HG03442 (cell line): ENCODE measurements around the gene OTOP3.
A peak's percentile ranks its signal among the peaks of the same experiment; 100 is the strongest.
"Not testable (repeated sequence)": the region's sequence is repeated elsewhere in the genome, so short reads cannot be mapped to it uniquely, and the experiment has no call there.

Source experiments
- ATAC-seq: cut with Tn5 transposase; IDR thresholded peaks from one replicate; pipeline ENCODE4 v1.9.1; 2021; ENCODE audit warnings: mild to moderate bottlenecking, moderate library complexity; ENCODE audit not compliant: unreplicated experiment

Gene OTOP3

DNA sequence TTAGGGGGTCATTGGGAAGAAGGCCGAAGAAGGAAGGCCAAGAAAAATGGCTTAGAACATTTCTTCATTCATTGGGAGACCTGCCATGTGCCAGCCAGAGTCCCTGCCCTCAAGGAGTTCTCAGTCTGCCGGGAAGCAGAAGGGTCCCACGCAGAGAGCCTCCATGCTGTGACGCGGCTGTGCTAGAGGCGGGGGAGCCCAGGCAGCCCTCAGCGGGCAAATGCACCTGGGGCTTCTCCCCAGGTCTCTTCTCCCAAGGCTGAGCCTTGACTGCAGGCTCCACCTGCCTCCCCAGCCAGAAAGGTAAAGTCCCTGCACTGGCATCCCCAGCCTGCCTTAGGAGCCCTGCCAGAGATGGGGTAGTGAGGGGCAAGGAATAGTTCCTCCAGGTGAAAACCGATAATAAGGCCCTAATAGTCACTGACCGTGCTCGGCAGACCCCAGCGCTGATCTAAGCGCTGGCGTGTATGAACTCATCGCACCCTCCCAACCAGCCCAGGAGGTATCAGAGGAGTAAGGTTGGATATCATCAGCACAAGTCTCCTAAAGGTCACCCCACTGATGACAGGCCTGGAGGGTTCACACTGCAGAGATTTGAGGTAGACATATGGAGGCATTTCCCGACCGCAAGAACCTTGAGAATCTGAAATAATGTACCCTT is 45.8 kb downstream of the OTOP3 start:
- no peak for ATAC-seq

- ATAC-seq = no peak
Measured at GRCh38 chr17:74981979-74982662, 46.4 kb downstream of the OTOP3 start.

DNA sequence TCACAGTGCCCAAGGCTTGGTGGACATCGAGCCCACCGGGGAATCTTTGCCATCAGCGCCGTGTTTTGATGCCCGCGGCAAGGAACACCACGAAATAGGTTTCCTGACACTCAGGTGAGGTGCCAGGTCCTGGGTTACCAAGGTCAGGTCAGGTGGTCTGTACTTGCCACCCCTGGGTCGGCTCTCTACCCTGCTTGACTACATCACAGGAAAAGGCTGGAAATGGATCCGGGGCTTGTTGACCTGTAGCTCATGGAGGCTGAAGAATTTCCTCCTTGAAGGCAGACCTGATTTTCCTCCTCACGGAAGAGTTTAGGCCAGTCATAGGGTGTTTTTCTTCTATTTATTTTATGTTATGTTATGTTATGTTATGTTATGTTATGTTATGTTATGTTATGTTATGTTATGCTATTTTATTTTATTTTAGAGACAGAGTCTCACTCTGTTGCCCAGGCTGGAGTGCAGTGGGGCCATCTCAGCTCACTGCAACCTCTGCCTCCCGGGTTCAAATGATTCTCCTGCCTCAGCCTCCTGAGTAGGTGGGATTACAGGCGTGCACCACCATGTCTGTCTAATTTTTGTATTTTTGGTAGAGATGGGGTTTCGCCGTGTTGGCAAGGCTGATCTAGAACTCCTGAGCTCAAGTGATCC is 47.1 kb downstream of the OTOP3 start:
- not testable (repeated sequence) for ATAC-seq

- ATAC-seq = no peak
Measured at GRCh38 chr17:74986206-74986576, 50.5 kb downstream of the OTOP3 start.

GRCh38 chr17:74987418-74987908 is 51.8 kb downstream of the OTOP3 start, which contains the start of gene CDR2L:
CDR2L (plus strand) TSS chr17:74987632; CDS start chr17:74988044, 412 bp downstream.
- ATAC-seq = peak; percentile 83

DNA sequence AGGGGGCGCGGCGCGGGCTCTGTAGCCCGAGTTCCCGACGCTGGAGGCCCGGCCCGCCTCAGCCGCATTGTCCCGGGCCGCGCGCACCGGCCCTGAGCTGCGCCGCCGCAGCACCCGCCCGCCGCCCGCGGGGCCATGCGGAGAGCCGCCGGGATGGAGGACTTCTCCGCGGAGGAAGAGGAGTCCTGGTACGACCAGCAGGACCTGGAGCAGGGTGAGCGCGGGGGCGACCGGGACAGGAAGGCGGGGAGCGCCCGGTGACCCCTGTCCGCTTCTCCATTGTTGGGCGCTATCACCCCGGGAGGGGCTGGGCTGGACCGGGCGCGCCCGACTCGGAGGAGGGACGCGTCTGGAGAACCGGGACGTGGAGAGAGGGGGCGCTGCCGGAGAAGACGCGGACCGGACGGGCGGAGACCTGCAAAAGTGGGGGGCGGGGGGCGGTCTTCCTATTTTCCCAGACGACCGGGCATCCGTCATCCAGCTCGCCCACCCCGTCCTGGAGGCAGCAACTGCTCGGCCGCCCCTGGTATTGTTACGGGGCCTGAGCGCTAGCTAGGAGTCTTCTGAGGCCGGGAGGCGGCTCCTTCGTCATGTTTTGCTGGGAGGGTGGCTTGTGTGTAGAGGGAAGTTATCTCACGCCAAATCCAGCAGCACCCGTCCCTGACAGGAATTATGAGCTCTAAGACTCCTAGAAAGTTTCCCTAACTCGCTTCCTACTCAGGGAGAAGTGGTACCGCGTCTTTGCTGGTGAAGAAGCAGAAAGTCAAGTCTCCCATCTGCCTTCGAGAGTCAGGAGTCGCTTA is 52.4 kb downstream of the OTOP3 start:
- ATAC-seq = peak; percentile 30

GRCh38 chr17:74990581-74991105 is 54.9 kb downstream of the OTOP3 start:
- no peak for ATAC-seq

GRCh38 chr17:74992223-74992622 is 56.5 kb downstream of the OTOP3 start:
- no peak for ATAC-seq

GRCh38 chr17:74994440-74994839 is 58.7 kb downstream of the OTOP3 start:
- ATAC-seq = no peak

GRCh38 chr17:74995847-74996246 is 60.1 kb downstream of the OTOP3 start:
- ATAC-seq = no peak

DNA sequence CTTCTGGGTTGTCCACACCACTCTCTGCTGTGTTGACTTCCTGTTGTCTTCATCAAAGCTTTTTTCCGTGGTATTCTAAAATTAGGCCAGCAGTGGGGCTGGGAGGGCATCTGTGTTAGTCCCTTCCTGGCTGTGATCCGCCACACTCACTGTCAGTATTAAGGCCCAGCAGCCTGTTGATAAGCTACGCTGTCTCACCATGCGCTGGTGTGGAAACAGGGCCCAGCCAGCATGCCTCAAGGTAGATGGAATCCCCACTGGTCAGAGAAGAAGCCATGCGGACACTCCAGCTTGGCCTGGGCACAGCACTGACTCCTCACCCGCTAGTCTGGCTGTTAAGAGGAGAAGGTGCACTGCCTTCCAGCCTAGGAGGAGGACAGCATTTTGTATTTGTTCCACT is 63.1 kb downstream of the OTOP3 start:
- no peak for ATAC-seq

GRCh38 chr17:74999523-74999922 is 63.8 kb downstream of the OTOP3 start:
- no peak for ATAC-seq
